ENCODE results near the gene EHBP1.

The EHBP1 gene

GRCh38 chr2:62884514-62884913, 179.0 kb downstream of the EHBP1 start:
- DNase-seq (ENCODE audit: low read depth in 2 of 2), result no peak

- no peak for DNase-seq (ENCODE audit: low read depth in 2 of 2)
Measured at GRCh38 chr2:62894966-62895631, 189.6 kb downstream of the EHBP1 start.

- DNase-seq (ENCODE audit: low read depth in 2 of 2), result no peak
Measured at GRCh38 chr2:62895632-62896009, 190.1 kb downstream of the EHBP1 start.

GRCh38 chr2:62897187-62897827, 191.8 kb downstream of the EHBP1 start:
- DNase-seq (ENCODE audit: low read depth in 2 of 2), result no peak

- DNase-seq (ENCODE audit: low read depth in 2 of 2), result no peak
Measured at GRCh38 chr2:62904344-62904743, 198.8 kb downstream of the EHBP1 start.

- no peak for DNase-seq (ENCODE audit: low read depth in 2 of 2)
Measured at GRCh38 chr2:62908145-62908544, 202.6 kb downstream of the EHBP1 start.

- no peak for DNase-seq (ENCODE audit: low read depth in 2 of 2)
Measured at GRCh38 chr2:62913311-62913710, 207.8 kb downstream of the EHBP1 start.

- no peak for DNase-seq (ENCODE audit: low read depth in 2 of 2)
Measured at GRCh38 chr2:62919041-62919440, 213.5 kb downstream of the EHBP1 start.

GRCh38 chr2:62920070-62920469, 214.6 kb downstream of the EHBP1 start:
- no peak for DNase-seq (ENCODE audit: low read depth in 2 of 2)

GRCh38 chr2:62923242-62923641, 217.7 kb downstream of the EHBP1 start:
- no peak for DNase-seq (ENCODE audit: low read depth in 2 of 2)

GRCh38 chr2:62923881-62924280, 218.4 kb downstream of the EHBP1 start:
- DNase-seq (ENCODE audit: low read depth in 2 of 2), result no peak

- DNase-seq (ENCODE audit: low read depth in 2 of 2), result no peak
Measured at GRCh38 chr2:62928015-62928414, 222.5 kb downstream of the EHBP1 start.

GRCh38 chr2:62931536-62931935, 226.0 kb downstream of the EHBP1 start:
- DNase-seq (ENCODE audit: low read depth in 2 of 2), result no peak

- DNase-seq (ENCODE audit: low read depth in 2 of 2), result no peak
Measured at GRCh38 chr2:62933398-62933917, 227.9 kb downstream of the EHBP1 start.

GRCh38 chr2:62934517-62934916, 229.0 kb downstream of the EHBP1 start:
- DNase-seq (ENCODE audit: low read depth in 2 of 2), result no peak

- DNase-seq (ENCODE audit: low read depth in 2 of 2), result no peak
Measured at GRCh38 chr2:62938126-62938525, 232.6 kb downstream of the EHBP1 start.

- no peak for DNase-seq (ENCODE audit: low read depth in 2 of 2)
Measured at GRCh38 chr2:62939735-62940491, 234.4 kb downstream of the EHBP1 start.

GRCh38 chr2:62940697-62941096, 235.2 kb downstream of the EHBP1 start:
- DNase-seq (ENCODE audit: low read depth in 2 of 2), result no peak

- DNase-seq (ENCODE audit: low read depth in 2 of 2), result no peak
Measured at GRCh38 chr2:62941413-62941812, 235.9 kb downstream of the EHBP1 start.

- no peak for DNase-seq (ENCODE audit: low read depth in 2 of 2)
Measured at GRCh38 chr2:62944362-62944761, 238.8 kb downstream of the EHBP1 start.

- no peak for DNase-seq (ENCODE audit: low read depth in 2 of 2)
Measured at GRCh38 chr2:62947403-62947802, 241.9 kb downstream of the EHBP1 start.

GRCh38 chr2:62956651-62957050, 251.1 kb downstream of the EHBP1 start:
- no peak for DNase-seq (ENCODE audit: low read depth in 2 of 2)

- no peak for DNase-seq (ENCODE audit: low read depth in 2 of 2)
Measured at GRCh38 chr2:62958206-62958605, 252.7 kb downstream of the EHBP1 start.

Measured in stimulated activated CD4-positive, alpha-beta T cell treated with anti-CD3 and anti-CD28 coated beads, Interleukin-1b, Interleukin-23, amount 100 ng/mL, for 1 hour (primary cell).